Stimulated activated CD8-positive, alpha-beta memory T cell treated with anti-CD3 and anti-CD28 coated beads, Interleukin-15, amount 100 ng/mL, for 48 hours (primary cell): ENCODE results near the gene GIPC2.
"Not testable (repeated sequence)": the region's sequence is repeated elsewhere in the genome, so short reads cannot be mapped to it uniquely, and the experiment has no call there.

Experiments used
- DNase-seq, 2 donors: peaks; one replicate each; pipeline ENCODE4 v3.0.0-alpha.2; 2020; ENCODE audit warnings: low read depth in 2 of 2

GIPC2 gene

DNA sequence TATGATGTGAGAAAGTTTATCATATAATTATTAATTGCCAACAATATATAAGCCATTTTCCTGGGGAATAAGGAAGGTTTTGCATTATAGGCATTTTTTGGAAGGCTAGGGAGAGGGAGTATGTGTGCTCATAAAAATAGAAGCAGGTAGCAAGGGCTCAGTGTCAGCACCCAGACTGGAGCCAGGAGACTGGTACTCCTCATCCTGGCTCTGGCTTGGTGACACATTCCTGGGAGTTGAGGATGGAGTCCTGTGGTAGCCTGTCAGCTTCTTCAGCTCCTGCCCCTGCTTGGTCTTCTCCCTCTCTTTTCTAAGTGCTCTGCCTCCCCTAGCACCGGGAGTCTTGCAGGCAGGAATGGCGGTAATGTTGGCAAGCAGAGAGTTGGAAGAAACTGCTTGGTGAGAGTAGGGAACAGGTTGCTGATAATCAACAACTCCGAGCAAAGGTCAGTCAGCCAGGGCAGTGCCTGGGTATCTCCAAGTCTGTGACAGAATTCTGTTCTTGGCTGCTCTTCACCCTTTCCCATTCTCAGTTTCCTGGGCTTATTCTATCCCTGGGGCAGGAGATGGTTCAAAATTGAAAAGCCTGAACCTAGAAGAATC, 23.0 kb downstream of the GIPC2 start:
- no peak for DNase-seq

DNA sequence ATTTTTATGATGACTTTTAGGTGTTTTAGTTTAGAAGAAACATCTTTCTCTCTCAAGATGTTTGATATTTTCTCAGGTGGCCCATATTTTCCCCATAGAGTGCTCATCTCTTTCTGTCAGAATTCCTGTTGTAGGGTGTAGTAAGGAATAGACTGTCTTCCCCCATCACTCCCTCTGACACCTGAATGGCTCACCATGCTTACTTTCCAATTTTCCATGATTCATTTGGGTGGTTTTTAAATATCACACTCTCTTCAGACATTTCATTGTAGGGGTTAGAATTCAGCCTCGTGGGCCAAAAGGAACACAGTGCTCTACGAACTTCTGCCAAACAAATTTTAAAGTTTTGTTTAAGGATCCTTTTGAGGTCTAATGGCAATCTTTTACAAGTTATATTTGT, 24.0 kb downstream of the GIPC2 start:
- no peak for DNase-seq

DNA sequence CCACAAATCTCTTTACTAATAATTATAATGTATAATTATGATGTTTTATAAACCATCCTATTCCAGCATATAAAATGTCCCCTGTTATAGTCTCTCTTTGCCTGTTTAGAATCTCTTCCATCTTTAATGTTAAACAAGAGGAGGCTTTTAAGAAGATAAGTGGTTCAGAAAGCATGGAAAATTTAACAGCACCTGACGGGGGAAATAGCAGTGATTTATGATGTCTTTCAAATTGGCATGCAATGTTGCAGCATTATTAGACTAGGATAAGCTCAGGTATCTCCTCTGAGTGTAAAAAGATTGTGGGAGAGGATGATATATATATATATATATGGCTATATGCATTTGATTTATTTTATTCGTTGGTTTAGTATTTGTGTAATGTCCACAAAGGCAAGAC, 24.4 kb downstream of the GIPC2 start:
- DNase-seq: no peak

DNA sequence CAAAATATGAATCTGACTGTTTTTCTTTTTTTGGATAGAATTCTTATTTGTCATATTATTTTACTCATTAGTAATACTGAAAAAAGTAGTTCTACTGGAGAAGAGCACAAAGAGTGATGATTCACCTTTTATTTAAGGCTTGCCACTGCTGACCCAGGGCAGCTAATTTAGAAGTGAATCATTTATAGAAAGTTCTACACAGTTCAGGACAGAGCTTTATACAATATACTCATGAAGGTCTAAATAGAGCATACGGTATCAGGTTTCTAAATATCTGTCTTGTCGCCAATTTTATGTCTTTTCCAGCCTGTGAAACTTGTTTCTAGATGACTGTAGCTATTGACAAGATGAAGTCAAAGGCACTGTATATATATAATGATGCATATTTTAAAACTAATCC, 25.0 kb downstream of the GIPC2 start:
- no peak for DNase-seq

DNA sequence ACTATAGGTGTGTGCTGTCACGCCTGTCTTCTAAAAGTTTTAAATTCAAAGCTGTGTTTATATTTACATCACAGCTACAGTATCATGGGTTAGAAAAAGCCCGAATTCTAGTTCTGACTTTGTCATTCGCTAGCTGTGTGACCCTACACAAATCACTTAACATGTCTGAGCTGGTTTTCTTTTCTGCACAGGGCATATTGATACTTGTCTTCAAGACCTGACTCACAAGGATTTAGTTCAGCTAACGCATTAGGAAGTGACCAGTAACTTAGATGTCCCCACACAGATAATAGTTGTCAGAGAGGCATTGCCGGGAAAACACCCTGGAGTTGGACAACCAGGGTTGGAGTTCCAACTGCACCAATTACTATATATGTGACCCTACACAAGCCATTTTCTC, 25.9 kb downstream of the GIPC2 start:
- no peak for DNase-seq

DNA sequence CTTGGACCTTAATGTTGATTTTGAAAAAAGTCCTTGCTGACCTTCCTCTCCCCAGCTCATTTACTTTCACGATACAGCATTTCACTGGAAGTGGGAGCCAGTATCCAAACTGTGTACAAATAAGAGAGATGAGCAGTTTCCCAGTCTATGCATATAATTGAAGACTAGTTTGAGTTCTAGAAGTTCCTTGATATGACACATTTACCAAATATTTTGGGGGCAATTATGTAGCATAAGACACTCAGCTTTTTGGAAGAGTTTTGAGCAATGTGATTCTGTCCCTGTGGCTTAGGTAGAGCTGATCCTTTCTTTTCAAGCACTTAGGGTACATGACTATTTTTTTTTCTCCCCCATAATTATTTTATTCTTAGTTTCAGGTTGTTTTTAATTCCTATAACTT, 26.4 kb downstream of the GIPC2 start:
- DNase-seq: no peak

DNA sequence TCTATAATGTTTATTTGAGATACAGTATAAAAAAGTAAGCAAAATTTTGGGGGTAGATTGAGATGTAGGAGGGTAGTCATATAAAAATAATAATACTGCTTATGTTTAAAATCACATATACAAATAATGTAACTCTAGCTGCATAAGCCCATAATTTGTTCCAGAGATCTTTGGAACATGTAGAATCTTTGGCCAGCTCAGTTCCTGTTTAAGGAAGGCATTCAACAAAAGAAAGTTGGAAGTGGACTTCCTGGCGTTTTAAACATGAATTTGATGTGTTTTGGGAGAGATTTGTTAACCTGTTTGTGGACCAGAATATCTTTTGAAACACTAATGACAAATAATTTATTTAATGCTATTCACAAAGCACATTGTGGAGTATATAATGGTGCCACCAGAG, 27.7 kb downstream of the GIPC2 start:
- no peak for DNase-seq

DNA sequence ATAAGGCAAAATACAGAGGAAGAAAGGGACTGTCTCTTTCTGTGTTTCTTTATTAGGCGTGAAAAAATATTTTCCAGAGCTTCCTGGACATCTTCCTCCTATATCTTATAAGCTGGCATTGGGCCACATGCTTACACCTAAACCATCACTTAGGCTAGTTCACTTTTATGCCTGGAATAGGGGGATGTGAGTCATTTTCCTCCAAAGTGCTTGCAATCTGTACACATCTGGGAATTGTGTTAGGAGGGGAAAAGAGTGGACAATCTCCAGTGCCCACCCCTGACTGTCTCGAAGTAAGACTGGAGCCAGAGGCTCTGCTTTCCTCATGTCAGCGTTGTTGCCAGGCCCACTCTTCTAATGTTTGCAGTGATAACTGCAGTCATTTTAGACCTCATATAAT, 29.9 kb downstream of the GIPC2 start:
- no peak for DNase-seq

DNA sequence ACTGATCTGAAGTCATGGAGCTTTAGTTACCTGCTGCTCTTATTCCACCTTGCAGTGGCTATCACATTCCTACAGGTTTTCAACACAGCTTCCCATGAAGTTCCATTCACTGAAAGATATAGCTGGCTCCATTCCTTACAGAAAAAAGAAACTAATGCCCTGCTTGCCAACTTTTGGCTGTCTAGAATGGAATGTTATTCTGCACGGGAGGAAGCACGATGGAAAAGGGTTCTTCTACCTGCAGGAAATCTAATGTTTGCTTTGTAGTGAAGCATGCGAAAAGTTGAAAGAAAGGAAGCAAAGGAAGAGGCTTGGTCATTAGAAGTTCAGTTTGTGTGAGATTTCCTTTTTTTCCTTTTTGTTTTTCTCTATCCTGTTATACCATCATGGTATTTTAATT, 32.6 kb downstream of the GIPC2 start:
- DNase-seq: no peak

DNA sequence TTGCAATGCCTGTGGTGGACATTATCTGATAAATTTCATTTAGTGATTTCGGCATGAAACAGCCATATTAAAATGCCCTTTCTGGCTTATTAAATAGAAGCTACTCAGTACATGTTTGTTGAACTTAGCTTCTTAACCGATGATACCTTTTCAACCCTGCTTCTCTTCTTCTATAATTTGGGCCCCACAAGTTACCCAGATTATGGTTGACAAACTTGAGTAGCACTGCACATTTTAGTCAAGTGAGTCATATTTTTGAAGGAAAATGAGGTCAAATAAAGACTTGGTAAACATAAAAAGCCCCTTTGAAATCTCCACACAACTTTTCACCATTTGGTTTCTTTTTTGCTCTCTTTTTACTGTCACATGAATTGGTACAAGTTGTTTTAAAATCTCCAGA, 33.8 kb downstream of the GIPC2 start:
- DNase-seq: no peak

DNA sequence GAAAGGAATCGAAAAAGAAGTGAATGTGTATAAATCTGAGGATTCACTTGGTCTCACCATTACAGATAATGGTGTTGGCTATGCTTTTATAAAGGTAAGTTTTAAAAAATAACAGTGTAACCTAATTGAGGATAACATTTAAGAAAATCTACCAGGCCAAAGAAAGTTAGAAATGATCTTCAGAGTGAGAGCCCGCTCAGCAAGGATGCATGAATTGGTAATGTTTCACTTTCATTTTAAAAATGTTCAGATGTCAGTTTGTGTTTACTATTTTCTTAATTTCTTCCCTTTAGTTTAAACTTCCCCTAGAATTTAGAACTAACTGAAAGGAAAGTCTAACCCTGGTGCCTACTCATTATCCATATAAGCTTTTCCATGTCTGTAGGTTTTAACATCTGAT, 35.0 kb downstream of the GIPC2 start:
- no peak for DNase-seq

DNA sequence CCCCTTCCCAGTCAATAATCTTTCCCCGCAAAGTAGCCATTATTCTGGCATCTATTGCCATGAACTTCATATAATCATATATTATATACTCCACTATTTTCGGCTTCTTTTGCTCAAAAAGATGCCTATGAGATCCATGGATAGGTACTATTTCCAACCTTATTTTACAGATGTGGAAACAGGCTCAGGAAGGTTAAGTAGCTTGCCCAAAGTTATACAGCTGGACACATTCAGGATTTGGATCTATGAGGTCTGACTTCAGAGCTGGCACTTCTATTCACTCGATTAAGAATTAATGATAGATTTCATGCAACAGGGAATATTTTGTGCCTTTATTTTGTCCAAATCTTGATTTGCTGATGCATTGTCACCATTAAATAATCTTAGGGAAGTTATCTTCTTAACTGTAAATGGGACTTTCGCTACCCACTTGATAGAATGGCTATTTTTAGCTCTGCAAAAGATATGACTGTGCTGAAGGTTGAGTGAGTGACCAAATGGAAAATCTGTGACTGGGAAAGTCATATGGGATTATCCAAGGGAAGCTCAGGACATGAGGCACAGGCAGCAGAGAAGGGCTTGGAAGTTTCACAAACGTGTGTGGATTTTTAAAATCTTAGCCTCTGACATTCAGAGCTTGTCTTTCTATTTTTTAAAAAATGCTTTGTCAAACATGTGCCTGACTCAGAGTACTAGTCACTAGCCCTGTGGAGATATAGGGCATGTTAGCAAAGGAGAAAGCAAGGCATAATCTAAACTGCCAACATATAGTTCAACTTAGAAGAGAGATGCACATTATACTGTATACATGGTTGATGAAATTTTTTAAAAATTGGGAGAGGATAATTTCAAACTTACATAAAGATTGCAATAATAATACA, 36.5 kb downstream of the GIPC2 start:
- no peak for DNase-seq

DNA sequence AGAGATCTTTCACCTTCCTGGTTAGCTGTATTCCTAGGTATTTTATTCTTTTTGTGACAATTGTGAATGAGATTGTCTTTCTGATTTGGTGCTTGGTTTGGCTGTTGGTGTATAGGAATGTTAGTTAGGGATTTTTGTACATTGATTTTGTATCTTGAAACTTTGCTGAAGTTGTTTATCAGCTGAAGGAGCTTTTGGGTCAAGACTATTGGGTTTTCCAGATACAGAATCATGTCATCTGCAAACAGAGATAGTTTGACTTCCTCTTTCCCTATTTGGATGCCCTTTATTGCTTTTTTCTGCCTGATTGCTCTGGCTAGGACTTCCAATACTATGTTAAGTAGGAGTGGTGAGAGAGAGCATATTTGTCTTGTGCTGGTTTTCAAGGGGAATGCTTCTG, 38.9 kb downstream of the GIPC2 start:
- not testable (repeated sequence) for DNase-seq

DNA sequence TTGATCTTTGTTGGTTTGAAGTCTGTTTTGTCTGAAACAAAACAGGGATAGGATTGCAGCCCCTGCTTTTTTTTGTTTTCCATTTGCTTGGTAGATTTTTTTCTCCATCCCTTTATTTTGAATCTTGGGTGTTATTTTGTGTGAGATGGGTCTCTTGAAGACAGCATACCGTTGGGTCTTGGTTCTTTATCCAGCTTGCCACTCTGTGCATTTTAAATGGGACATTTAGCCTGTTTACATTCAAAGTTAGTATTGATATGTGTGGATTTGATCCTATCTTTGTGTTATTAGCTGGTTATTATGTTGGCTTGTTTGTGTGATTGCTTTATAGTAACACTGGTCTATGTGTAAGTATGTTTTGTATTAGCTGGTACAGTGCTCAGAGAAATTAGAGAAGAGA, 40.9 kb downstream of the GIPC2 start:
- no peak for DNase-seq

DNA sequence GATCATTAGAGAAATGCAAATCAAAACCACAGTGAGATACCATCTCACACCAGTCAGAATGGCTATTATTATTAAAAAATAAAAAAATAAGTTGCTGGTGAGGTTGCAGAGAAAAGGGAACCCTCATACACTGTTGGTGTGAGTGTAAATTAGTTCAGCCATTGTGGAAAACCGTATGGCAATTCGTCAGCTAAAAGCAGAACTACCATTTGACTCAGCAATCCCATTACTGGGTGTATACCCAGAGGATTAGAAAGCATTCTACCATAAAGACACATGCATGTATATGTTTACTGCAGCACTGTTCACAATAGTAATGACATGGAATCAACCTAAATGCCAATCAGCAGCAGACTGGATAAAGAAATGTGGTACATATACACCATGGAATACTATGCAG, 42.2 kb downstream of the GIPC2 start:
- no peak for DNase-seq

DNA sequence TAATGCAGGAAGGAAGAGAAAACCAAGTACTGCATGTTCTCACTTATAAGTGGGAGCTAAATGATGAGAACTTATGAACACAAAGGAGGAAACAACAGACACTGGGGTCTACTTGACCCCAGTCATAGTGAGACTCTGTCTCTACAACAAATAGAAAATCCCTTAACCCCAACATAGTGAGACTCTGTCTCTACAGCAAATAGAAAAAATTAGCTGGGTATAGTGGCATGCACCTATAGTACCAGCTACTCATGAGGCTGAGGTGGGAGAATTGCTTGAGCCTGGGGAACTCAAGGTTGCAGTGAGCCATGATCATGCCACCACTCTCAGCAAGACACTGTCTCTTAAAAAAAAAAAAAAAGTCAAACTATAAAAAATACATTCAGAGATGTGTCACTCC, 42.7 kb downstream of the GIPC2 start:
- no peak for DNase-seq

DNA sequence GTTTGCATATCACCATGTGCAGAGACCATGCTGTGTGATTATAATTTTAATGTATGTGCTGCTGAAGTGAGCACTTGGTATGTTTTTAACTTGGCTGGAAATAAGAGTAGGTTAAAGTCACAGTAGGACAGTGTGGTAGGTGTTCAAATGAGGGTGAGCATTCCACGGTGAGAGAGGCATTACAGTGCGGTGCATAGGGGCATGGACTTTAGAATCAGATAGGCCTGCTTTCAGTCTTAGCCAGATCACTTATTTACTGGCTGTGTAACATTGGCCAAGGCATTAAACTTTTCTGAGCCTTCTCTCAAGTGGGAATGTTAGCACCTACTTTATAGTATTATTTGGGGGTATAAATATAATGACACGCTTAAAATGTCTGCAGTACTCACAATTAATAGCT, 43.2 kb downstream of the GIPC2 start:
- no peak for DNase-seq

DNA sequence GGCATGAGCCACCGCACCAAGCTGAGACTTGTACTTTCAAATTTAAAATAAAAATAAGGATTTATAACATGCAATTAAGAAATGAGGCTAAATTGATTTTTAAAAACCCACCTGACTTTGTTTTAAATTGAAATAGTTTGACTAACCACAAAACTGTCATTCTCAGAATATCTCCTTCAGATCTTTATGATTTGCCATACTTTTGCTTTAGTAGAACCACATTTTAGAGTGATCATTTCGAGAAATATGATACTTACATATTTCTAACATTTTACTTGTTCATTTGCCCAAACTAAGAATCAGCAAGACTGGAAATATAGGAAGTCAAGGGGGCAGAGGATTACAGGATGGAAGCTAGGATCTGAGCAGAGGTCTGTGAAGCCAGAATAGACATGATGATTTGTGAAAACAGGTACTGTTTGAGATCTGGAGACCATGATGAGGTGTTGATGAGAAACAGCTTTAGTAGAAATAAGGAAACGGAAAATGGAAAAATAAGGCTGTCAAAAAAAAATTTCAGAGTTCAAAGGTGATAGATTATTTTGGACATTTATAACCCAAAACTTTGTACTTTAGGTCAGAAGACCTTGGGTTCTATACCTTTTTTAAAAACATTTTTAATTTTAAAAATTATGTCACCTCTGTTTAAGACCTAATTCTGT, 44.8 kb downstream of the GIPC2 start:
- no peak for DNase-seq

DNA sequence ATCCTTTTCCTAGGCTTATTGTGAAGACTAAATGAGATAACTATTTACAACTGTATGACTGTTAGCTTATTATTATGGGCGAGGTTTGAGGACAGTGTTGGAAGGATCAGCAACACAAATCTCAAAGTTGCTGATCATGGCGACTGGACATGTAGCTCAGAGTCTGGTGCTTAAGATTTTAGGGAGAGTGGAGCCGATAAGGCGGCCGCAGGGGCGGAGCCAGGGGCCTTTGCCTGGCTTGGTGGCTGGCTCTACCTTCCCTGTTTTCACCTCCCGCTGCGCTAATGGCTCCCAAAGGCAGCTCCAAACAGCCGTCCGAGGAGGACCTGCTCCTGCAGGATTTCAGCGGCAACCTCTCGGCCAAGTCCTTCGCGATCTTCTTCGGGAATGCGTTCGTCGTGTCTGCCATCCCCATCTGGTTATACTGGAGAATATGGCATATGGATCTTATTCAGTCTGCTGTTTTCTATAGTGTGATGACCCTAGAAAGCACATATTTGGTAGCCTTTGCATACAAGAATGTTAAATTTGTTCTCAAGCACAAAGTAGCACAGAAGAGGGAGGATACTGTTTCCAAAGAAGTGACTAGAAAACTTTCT, 45.5 kb downstream of the GIPC2 start:
- no peak for DNase-seq

DNA sequence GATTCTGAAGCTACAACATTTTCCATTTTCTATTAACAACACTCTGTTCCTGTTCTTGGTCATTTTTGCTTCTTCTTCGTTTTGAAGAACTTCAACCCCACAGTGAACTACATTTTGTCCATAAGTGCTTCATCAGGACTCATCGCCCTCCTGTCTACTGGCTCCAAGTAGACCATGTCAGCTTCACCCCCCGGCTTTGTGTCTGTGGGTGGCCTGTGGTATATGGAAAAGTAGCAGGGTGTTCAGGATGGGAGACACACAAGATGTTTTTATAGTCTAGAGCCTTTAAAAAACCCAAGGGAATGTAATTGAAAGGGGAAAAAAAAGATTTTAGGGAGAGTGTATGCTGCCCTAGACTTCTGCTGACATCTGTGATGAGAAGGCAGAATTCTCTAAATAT, 46.1 kb downstream of the GIPC2 start:
- DNase-seq: no peak

DNA sequence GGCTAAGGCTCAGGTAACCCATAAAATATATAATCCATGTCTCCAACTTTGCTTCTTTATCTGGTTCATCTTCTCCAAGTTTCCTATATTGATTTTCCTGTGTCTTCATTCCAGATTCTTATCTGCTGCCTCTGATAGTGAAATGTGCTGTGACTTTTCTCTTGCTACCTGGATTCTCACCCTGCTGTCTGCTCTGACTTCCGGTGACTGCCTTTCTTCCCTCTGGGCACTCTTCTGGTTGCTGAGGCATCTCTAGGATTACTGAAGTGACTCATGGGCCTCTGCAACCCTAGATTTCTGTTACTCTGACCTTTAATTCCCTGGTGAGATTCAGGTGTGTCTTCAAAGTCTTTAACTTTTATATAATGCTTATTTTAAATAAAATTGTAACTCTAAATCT, 46.9 kb downstream of the GIPC2 start:
- no peak for DNase-seq

DNA sequence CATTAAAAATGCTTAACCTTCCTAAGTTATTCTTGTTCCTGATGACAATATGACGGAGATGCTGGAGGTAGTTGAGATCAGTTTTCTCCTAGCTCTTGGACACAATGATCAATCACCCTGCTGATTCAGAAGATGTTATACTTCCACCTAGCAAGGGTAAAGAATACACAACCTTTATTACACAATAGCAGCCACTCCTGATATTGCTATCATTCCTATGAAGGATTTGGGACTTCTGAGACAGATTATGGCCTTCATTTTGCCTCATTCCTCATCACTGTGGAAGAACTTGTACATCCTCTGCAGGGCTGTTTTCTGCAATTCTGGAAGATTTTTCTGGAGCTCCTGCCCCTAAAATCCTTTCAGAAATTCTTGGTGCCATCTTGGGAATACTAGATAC, 47.8 kb downstream of the GIPC2 start:
- DNase-seq: no peak

DNA sequence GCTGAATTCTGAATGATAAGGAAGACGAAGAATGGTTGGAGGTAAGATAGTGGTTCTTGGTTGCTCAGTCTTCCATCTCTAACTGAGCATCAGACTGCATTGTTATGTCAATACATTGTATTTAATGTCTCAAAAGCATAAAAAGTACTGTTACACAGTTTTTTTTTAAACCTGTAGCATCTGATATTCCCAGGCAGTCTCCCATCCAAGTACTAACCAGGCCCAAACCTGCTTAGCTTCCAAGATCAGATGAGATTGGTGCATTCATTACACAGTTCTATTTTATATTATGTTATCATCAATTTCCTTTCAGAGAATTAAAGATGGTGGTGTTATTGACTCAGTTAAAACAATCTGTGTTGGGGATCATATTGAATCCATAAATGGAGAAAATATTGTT, 48.9 kb downstream of the GIPC2 start:
- no peak for DNase-seq
